ENCODE results near the gene PROX2. TPM values are rescaled to one million over a fixed set of nuclear protein-coding genes. Genes with fewer than 3 reads are reported as not detected.

PROX2 gene, protein sequence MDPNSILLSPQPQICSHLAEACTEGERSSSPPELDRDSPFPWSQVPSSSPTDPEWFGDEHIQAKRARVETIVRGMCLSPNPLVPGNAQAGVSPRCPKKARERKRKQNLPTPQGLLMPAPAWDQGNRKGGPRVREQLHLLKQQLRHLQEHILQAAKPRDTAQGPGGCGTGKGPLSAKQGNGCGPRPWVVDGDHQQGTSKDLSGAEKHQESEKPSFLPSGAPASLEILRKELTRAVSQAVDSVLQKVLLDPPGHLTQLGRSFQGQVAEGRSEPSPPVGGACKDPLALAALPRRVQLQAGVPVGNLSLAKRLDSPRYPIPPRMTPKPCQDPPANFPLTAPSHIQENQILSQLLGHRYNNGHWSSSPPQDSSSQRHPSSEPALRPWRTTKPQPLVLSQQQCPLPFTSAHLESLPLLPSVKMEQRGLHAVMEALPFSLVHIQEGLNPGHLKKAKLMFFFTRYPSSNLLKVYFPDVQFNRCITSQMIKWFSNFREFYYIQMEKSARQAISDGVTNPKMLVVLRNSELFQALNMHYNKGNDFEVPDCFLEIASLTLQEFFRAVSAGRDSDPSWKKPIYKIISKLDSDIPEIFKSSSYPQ
- total RNA-seq = under 1 TPM; 0.11 to 0.23 TPM

DNA sequence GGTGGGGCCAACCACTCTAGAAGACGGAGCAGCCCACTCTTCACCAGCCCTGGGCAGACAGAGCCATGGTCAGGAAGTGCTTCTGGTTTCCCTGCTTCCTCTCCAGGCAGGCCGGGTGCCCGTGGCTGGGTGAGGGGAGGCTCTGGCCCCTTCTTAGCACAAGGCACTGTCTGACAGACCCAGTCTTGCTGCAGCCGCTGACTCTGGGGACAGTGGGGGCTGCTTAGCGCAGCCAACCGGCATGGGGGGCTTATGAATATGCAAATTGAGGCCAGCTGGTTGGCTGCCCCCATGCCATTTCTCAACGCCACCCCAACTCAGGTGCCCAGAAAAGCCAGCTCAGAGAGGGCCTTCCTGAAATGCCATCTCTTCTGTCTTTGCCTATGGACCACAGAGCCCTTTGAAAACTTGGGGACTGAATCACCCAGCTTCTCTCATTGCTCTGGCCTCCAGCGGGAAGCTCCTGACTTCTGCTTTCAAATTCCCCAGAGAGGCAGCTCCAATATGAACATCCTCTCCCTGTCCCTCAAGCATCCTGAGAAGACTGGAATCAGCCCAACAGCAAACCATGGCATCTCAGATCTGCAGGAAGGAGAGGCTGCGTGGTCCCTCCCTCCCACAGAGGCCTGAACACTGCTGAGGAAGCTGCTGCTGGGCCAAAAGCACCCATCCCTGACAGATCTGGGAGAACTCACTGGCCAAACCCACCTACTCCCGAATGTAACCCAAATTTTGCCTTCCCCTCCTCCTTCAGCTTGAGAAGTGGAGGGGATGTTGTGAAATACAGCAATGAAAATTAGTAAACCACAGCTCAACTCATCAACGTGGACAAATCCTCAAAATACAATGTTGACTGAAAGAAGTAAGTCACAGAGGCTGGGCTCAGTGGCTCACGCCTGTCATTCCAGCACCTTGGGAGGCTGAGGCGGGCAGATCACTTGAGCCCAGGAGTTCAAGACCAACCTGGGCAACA is at the start of gene PROX2:
PROX2 (minus strand) TSS at position 205 of the 973 bp plus-strand sequence. CDS start 12,311 bp downstream, outside the sequence.
- intact Hi-C loops (cut with DNase I, micrococcal nuclease) = no loop called here
- DNase-seq (peak; percentile 28), ATAC-seq (peak; percentile 59)
- ChIA-PET POLR2A (interaction anchor here (1.4 kb wide), 2 partner anchors 9 to 15 kb away, joined by 4 read pairs; no protein-coding TSS in a partner anchor), CTCF (interaction anchor here (0.7 to 12.0 kb wide), 7 partner anchors 8 to 657 kb away, joined by 3 to 98 read pairs (median 5); no protein-coding TSS in a partner anchor)
- no peaks in the 10 kb centered on the region for H3K9me3 Mint-ChIP-seq (ENCODE audit: low read depth)
- no peaks in the 10 kb centered on the region for H3K36me3 Mint-ChIP-seq (ENCODE audit: low read depth)
- peak within 1 kb of the TSS; percentile 78 for H3K27ac Mint-ChIP-seq
- H3K4me1 Mint-ChIP-seq = peaks cover 35% of the 10 kb centered on the region
- H3K27me3 Mint-ChIP-seq = no peaks in the 10 kb centered on the region
- no peak within 1 kb of the TSS for H3K4me3 Mint-ChIP-seq

DNA sequence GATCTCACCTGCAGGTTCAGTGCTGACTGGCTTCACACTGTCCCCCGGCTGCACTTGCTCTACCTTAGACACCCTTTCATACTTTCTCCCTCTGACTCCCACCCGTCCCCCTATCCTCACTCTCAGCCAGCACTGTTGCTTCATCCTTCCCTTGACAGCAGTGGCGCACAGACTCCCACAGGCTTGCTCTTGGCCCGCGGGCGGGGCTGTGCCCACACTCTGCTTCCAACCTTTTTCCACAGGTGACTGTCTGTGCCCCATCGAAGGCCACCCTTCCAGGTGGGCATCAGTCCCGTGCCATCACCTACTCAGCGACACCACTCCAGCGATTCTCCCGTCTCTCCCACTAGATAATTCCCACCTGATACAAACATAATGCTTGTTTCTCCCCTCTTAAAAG is 48.1 kb upstream of the PROX2 start:
- Mint-ChIP-seq H3K27ac (no peak overlapping the region), H3K4me3 (no peak overlapping the region), H3K27me3 (peaks cover 6% of the 10 kb centered on the region), H3K36me3 (ENCODE audit: low read depth) (no peaks in the 10 kb centered on the region), H3K4me1 (peaks cover 11% of the 10 kb centered on the region), H3K9me3 (ENCODE audit: low read depth) (no peaks in the 10 kb centered on the region)
- no peak for DNase-seq
- POLR2A ChIA-PET = interaction anchor here (0.6 kb wide), 1 partner anchor 61 kb away, joined by 3 read pairs; no protein-coding TSS in a partner anchor
- ATAC-seq = no peak
- intact Hi-C loops (cut with DNase I, micrococcal nuclease) = no loop called here
- CTCF ChIA-PET = interaction anchor here (1.0 to 3.1 kb wide), 5 partner anchors 10 to 63 kb away, joined by 3 to 23 read pairs (median 7); no protein-coding TSS in a partner anchor

DNA sequence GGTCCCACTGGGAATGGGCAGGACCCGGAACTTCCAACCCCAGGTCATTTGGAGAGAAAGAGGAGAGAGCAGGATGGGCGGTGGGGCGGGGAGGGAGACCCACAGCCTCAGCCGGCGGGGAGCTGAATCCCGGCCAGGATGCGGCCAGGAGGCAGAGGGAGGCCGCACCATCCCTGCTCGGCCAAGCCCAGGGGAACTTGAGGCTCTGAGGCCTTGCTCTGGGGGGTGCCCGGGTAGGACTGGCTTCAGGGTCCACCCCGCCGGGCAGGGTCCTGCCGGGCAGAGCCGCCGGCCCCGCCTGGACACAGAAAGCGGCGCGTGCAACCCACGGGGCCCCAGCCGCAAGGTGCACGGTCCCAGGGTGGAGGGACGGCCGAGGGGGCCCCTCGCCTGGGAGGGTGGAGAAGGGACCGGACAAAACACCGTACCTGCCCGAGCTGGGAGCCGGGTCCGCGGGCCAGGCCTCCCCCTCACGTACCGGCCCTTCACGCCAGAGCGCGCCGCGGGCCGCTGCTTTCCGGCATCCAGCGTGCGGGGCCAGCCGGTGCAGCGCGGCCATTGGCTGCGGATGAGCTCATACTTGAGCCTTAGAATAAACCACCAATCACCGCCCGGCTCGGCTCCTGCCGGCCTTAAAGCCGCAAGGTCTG is 46.9 kb upstream of the PROX2 start, which contains the start of gene RPS6KL1:
RPS6KL1 (minus strand) TSS at position 509 of the 650 bp plus-strand sequence. CDS start 1,719 bp downstream, outside the sequence.
- H3K9me3 Mint-ChIP-seq (ENCODE audit: low read depth) = no peaks in the 10 kb centered on the region
- H3K27ac Mint-ChIP-seq = peak within 1 kb of the TSS; percentile 39
- DNase-seq (peak; percentile 86), ATAC-seq (peak; percentile 99)
- intact Hi-C loops (cut with DNase I, micrococcal nuclease) = loop anchor here in 1 of 2 experiments (1.0 kb wide), 1 partner anchor 42 kb away; the partner anchor contains the start of gene DLST
- peaks cover 6% of the 10 kb centered on the region for H3K27me3 Mint-ChIP-seq
- peak within 1 kb of the TSS; percentile 66 for H3K4me3 Mint-ChIP-seq
- H3K36me3 Mint-ChIP-seq (ENCODE audit: low read depth) = no peaks in the 10 kb centered on the region
- POLR2A ChIA-PET = interaction anchor here (0.6 to 1.0 kb wide), 3 partner anchors 38 to 738 kb away, joined by 3 to 5 read pairs (median 3); partner anchors contain the start of gene TTLL5
- peaks cover 10% of the 10 kb centered on the region for H3K4me1 Mint-ChIP-seq
- CTCF ChIA-PET = interaction anchor here (0.5 to 3.1 kb wide), 14 partner anchors 10 to 140 kb away, joined by 3 to 23 read pairs (median 4); no protein-coding TSS in a partner anchor

DNA sequence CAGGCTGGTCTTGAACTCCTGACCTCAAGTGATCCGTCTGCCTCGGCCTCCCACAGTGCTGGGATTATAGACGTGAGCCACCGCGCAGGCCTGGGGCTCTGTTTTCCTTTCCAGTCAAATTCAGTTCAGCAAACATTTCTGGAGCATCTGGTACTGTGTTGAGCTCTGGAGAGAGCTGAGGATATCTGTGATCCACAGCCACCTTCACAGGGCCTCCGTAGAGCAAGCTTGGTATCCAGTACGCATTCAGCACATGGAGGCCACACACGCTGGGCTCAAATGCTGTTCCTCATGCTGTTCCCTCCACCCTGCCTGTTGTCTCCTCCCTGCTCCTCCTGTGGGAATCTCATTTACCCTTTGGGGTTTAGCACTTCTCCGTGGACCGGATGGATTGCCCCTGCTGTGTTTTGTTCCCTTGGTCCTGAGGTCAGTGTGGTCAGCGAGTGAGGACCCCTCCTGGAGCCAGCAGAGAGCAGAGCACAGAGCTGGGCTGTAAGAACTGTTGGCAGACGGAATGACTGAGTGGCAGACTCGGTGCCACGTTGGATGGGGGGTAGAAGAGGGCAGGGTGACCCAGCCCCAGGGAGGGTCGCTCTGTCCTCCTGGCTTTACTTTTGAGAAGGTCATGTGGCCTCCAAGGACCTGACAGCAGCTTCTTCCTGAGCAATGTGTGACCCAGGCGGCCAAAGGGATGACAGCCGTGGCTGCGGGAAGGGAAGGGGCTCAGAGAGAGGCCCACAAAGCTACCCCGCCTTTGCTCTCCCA is 46.2 kb upstream of the PROX2 start:
- peak overlapping the region; percentile 66 for H3K4me3 Mint-ChIP-seq
- H3K4me1 Mint-ChIP-seq = peaks cover 10% of the 10 kb centered on the region
- H3K9me3 Mint-ChIP-seq (ENCODE audit: low read depth) = no peaks in the 10 kb centered on the region
- POLR2A ChIA-PET = interaction anchor here (0.6 to 1.4 kb wide), 2 partner anchors 15 to 739 kb away, joined by 3 to 4 read pairs; partner anchors contain the start of gene TTLL5
- DNase-seq (no peak), ATAC-seq (no peak)
- H3K36me3 Mint-ChIP-seq (ENCODE audit: low read depth) = no peaks in the 10 kb centered on the region
- peak overlapping the region; percentile 39 for H3K27ac Mint-ChIP-seq
- intact Hi-C loops (cut with DNase I, micrococcal nuclease) = no loop called here
- CTCF ChIA-PET = interaction anchor here (0.6 to 3.1 kb wide), 9 partner anchors 9 to 127 kb away, joined by 3 to 23 read pairs (median 4); no protein-coding TSS in a partner anchor
- H3K27me3 Mint-ChIP-seq = peaks cover 6% of the 10 kb centered on the region

DNA sequence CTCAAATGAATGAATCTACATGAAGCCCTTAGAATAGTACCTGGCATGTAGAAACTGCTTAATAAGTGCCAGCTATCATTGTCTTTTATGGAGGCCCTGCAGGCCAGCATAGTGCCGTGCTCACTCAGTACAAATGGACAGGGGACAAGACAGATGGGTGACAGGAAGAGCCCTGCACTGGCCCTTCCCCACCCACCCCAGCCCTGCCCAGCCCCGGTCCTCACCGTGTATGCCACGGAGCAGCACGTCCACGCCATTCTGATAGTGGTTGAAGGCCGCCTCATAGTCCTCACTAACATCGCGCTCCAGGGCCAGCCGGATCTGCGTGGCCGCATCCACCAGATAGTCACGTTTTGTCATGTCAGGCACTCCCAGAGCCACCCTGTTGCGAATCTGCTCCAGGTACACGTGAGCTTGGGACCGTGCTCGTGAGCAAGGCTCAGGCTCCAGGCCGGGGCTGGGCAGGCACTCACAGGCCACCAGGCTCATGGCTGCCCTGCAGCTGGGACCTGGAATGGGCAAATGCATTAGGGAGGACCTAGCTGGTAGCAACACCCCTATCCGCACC is 45.2 kb upstream of the PROX2 start:
- no peak overlapping the region for H3K4me3 Mint-ChIP-seq
- H3K27me3 Mint-ChIP-seq = peaks cover 6% of the 10 kb centered on the region
- ChIA-PET POLR2A (interaction anchor here (1.4 kb wide), 1 partner anchor 14 kb away, joined by 4 read pairs; no protein-coding TSS in a partner anchor), CTCF (interaction anchor here (1.1 to 1.5 kb wide), 3 partner anchors 11 to 27 kb away, joined by 3 to 6 read pairs (median 4); no protein-coding TSS in a partner anchor)
- DNase-seq (no peak), ATAC-seq (no peak)
- no peak overlapping the region for H3K27ac Mint-ChIP-seq
- H3K36me3 Mint-ChIP-seq (ENCODE audit: low read depth) = no peaks in the 10 kb centered on the region
- H3K4me1 Mint-ChIP-seq = peaks cover 10% of the 10 kb centered on the region
- no peaks in the 10 kb centered on the region for H3K9me3 Mint-ChIP-seq (ENCODE audit: low read depth)
- intact Hi-C loops (cut with DNase I, micrococcal nuclease) = no loop called here

DNA sequence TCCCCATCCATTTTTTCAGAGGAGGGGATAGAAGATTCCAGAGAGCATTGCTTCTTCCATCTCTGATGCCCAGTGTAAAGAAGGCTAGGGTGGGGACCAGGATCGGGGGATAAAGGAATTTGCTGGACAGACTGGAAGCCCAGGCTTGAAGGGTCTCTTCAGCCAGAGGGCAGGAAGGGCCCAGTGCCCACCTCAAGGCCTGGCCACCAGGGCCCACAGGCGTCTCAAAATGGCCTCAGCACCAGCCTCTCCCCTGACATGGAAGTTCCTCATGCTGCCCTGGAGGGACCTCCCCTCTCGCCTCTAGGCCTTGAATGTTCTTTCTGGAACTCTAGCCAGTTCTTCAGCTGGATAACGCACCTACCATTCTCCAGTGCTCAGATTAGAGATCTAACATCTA is 44.3 kb upstream of the PROX2 start:
- ATAC-seq (no peak), DNase-seq (no peak)
- peaks cover 10% of the 10 kb centered on the region for H3K4me1 Mint-ChIP-seq
- H3K27ac Mint-ChIP-seq = no peak overlapping the region
- H3K4me3 Mint-ChIP-seq = no peak overlapping the region
- H3K9me3 Mint-ChIP-seq (ENCODE audit: low read depth) = no peaks in the 10 kb centered on the region
- intact Hi-C loops (cut with DNase I, micrococcal nuclease) = no loop called here
- no peaks in the 10 kb centered on the region for H3K36me3 Mint-ChIP-seq (ENCODE audit: low read depth)
- peaks cover 3% of the 10 kb centered on the region for H3K27me3 Mint-ChIP-seq
- ChIA-PET CTCF (interaction anchor here (1.1 to 1.5 kb wide), 3 partner anchors 12 to 26 kb away, joined by 3 to 6 read pairs (median 4); no protein-coding TSS in a partner anchor), POLR2A (interaction anchor here (1.4 kb wide), 1 partner anchor 13 kb away, joined by 4 read pairs; no protein-coding TSS in a partner anchor)

DNA sequence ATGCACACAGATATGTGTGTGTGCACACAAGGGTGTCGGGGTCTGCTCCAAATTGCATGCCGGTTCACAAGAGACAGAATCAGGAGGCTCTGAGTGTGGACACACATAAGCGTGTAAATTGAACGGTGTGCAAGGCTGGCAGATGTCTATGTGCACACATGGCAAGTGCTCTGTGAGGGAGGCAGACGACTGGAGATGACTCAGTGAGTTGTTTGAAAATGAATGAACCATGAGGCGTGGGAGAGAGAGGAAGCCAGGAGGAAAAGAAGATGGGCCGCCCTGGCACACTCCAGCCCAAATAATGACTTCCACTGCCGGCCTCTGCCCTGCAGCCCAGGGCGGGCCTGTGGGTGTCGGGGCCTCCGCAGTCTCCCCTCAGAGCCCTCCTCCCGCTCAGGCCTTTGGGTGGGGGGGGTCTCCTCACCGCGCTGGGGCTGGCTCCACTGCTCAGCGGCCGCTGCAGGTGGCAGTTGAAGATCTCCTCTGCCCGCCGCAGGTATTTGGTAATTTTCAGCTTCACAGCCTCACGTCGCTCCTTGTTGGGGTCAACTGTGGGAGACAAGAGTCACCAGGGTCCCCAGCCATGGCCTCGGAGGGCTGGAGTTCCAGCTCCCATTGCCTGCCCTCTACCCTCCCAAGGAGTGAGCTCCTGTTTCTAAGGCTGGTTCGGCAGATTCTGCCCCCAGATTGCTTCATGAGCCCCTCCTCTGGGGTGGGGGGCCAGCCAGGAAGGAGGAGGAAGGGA is 43.6 kb upstream of the PROX2 start:
- DNase-seq = no peak
- no peaks in the 10 kb centered on the region for H3K36me3 Mint-ChIP-seq (ENCODE audit: low read depth)

DNA sequence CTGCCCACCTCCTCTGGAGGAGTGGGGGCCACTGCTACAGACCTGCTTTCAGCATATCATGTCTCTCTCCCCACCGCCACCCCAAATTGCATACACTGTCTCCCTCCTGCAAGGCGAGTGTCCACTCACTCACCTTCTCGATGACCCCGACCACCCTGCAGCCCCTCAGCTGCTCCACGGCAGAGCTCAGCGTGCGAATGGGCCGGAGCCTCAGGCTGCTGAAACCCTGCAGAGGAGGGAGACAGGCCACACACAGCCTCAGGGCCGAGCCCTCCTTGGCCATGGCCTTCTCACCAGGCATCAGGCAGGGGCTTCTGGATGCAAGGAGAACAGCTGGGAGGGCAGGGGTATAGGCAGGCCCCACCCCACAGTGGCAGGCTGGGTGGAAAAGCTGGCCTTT is 42.4 kb upstream of the PROX2 start:
- CTCF ChIA-PET = interaction anchor here (0.9 kb wide), 1 partner anchor 14 kb away, joined by 3 read pairs; no protein-coding TSS in a partner anchor

More for the DNA sequence above, 43.6 kb upstream of the PROX2 start:
- peaks cover 10% of the 10 kb centered on the region for H3K4me1 Mint-ChIP-seq
- no peak for ATAC-seq
- H3K27me3 Mint-ChIP-seq = peaks cover 3% of the 10 kb centered on the region
- ChIA-PET POLR2A (no interaction called here), CTCF (interaction anchor here (1.5 kb wide), 1 partner anchor 26 kb away, joined by 4 read pairs; no protein-coding TSS in a partner anchor)
- no peak overlapping the region for H3K4me3 Mint-ChIP-seq
- H3K27ac Mint-ChIP-seq = no peak overlapping the region
- intact Hi-C loops (cut with DNase I, micrococcal nuclease) = no loop called here
- no peaks in the 10 kb centered on the region for H3K9me3 Mint-ChIP-seq (ENCODE audit: low read depth)

DNA sequence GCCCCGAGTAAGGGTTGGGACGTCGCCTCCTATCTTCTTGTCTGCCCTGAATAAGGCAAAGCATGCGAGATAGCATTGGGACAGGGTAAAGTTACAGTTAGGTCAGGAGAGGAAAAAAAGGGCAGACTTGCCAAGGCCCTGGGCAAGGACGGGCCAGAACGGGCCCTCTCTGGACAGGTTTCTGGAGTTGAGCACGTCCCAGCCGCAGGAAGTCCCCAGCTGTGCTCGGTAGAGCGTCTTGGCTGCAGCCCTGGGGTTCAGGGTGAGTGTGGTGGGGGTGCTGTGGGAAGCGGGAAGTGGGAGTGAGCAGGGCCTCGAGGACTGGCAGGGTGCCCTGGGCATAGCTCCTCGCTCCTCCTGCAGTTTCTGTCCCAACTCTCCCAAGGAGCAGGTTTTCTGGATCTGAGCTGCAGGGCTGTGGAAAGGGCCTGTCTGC is 41.7 kb upstream of the PROX2 start:
- DNase-seq (no peak), ATAC-seq (no peak)
- intact Hi-C loops (cut with DNase I, micrococcal nuclease) = no loop called here
- Mint-ChIP-seq H3K4me1 (peaks cover 7% of the 10 kb centered on the region), H3K27me3 (no peaks in the 10 kb centered on the region), H3K36me3 (ENCODE audit: low read depth) (no peaks in the 10 kb centered on the region), H3K9me3 (ENCODE audit: low read depth) (no peaks in the 10 kb centered on the region), H3K4me3 (no peak overlapping the region), H3K27ac (no peak overlapping the region)
- ChIA-PET POLR2A (no interaction called here), CTCF (interaction anchor here (0.7 to 0.9 kb wide), 3 partner anchors 12 to 110 kb away, joined by 3 read pairs; no protein-coding TSS in a partner anchor)

More for the DNA sequence above, 42.4 kb upstream of the PROX2 start:
- H3K4me1 Mint-ChIP-seq = peaks cover 7% of the 10 kb centered on the region
- no peaks in the 10 kb centered on the region for H3K27me3 Mint-ChIP-seq
- H3K36me3 Mint-ChIP-seq (ENCODE audit: low read depth) = no peaks in the 10 kb centered on the region
- H3K9me3 Mint-ChIP-seq (ENCODE audit: low read depth) = no peaks in the 10 kb centered on the region
- DNase-seq = no peak
- H3K4me3 Mint-ChIP-seq = no peak overlapping the region
- POLR2A ChIA-PET = no interaction called here
- intact Hi-C loops (cut with DNase I, micrococcal nuclease) = no loop called here
- no peak overlapping the region for H3K27ac Mint-ChIP-seq
- no peak for ATAC-seq
